Liver (tissue), 9 donors: ENCODE results near the gene PGAM2. TPM values are rescaled to one million over a fixed set of nuclear protein-coding genes. Genes with fewer than 3 reads are reported as not detected.

ENCODE experiments used
- DNase-seq: peaks from one replicate; pipeline ENCODE4 v3.0.0-alpha.2; 2017; ENCODE audit warnings: low spot score
- H3K27ac ChIP-seq, 2 donors: one replicate each; pipeline ENCODE4 v1.7.0; 2013; ENCODE audit warnings: inconsistent platforms in 2 of 2, low read length in 2 of 2, control low read depth in 1 of 2, low read depth in 1 of 2, mild to moderate bottlenecking in 1 of 2
- H3K27me3 ChIP-seq, 4 donors: one replicate each; pipeline versions ENCODE4 v1.6.1 to v1.7.0; 2013; ENCODE audit warnings: low read length in 3 of 4, inconsistent platforms in 1 of 4, mild to moderate bottlenecking in 1 of 4, moderate library complexity in 1 of 4; ENCODE audit not compliant: control insufficient read depth in 4 of 4, insufficient read depth in 4 of 4
- H3K36me3 ChIP-seq, 4 donors: one replicate each; pipeline versions ENCODE4 v1.6.1 to v1.7.0; 2013; ENCODE audit warnings: low read length in 3 of 4, mild to moderate bottlenecking in 3 of 4, low read depth in 1 of 4, moderate library complexity in 1 of 4; ENCODE audit not compliant: control insufficient read depth in 4 of 4, insufficient read depth in 3 of 4
- H3K4me1 ChIP-seq, 4 donors: one replicate each; pipeline versions ENCODE4 v1.6.1 to v1.7.0; 2013; ENCODE audit warnings: low read length in 3 of 4, mild to moderate bottlenecking in 3 of 4, moderate library complexity in 1 of 4; ENCODE audit not compliant: control insufficient read depth in 4 of 4, insufficient read depth in 4 of 4
- H3K4me3 ChIP-seq, 3 donors: one replicate each; pipeline versions ENCODE4 v1.6.1 to v1.7.0; 2013; ENCODE audit warnings: low read length in 3 of 3, control low read depth in 1 of 3, low read depth in 1 of 3, mild to moderate bottlenecking in 1 of 3
- H3K9ac ChIP-seq, 2 donors: one replicate each; pipeline ENCODE4 v1.7.0; 2013; ENCODE audit warnings: low read length in 2 of 2, mild to moderate bottlenecking in 2 of 2, moderate library complexity in 2 of 2, control low read depth in 1 of 2, low read depth in 1 of 2
- H3K9me3 ChIP-seq, 4 donors: one replicate each; pipeline versions ENCODE4 v1.6.1 to v1.7.0; 2013; ENCODE audit warnings: low read length in 3 of 4; ENCODE audit not compliant: control insufficient read depth in 4 of 4
- CTCF ChIP-seq: fragments of 150-350 bp; IDR thresholded peaks from 2 replicates; pipeline ENCODE4 v1.5.1; 2017; ENCODE audit warnings: improper control_type of control experiment, low read depth, low read length; ENCODE audit not compliant: missing input control
- EGR1 ChIP-seq, 2 donors: IDR thresholded peaks; 2 replicates each; pipeline ENCODE4 v1.6.1; 2016 to 2018; ENCODE audit warnings: antibody characterized with exemption in 2 of 2, low read depth in 2 of 2
- FOXA1 ChIP-seq: IDR thresholded peaks from 2 replicates; pipeline ENCODE4 v1.6.1; 2016; ENCODE audit warnings: antibody characterized with exemption
- FOXA2 ChIP-seq: IDR thresholded peaks from 2 replicates; pipeline ENCODE4 v1.6.1; 2016; ENCODE audit warnings: antibody characterized with exemption
- GABPA ChIP-seq, 2 donors: IDR thresholded peaks in 1 of 2; conservative IDR thresholded peaks in 1 of 2; 2 replicates each; pipeline ENCODE4 v1.6.1; 2016; ENCODE audit warnings: antibody characterized with exemption in 2 of 2, mild to moderate bottlenecking in 1 of 2, moderate library complexity in 1 of 2
- HNF4A ChIP-seq, 2 donors: conservative IDR thresholded peaks; 2 replicates each; pipeline ENCODE4 v1.6.1; 2016; ENCODE audit warnings: antibody characterized with exemption in 2 of 2, mild to moderate bottlenecking in 2 of 2
- HNF4G ChIP-seq: IDR thresholded peaks from 2 replicates; pipeline ENCODE4 v1.6.1; 2016; ENCODE audit warnings: antibody characterized with exemption
- JUND ChIP-seq, 2 donors: IDR thresholded peaks; 2 replicates each; pipeline ENCODE4 v1.6.1; 2016; ENCODE audit warnings: antibody characterized with exemption in 2 of 2
- MAX ChIP-seq: IDR thresholded peaks from 2 replicates; pipeline ENCODE4 v1.6.1; 2016; ENCODE audit warnings: antibody characterized with exemption
- RAD21 ChIP-seq, 2 donors: IDR thresholded peaks; 2 replicates each; pipeline ENCODE4 v1.6.1; 2016; ENCODE audit warnings: antibody characterized with exemption in 2 of 2, mild to moderate bottlenecking in 2 of 2
- SP1 ChIP-seq: IDR thresholded peaks from 2 replicates; pipeline ENCODE4 v1.6.1; 2018; ENCODE audit warnings: antibody characterized with exemption, mild to moderate bottlenecking
- TAF1 ChIP-seq: conservative IDR thresholded peaks from 2 replicates; pipeline ENCODE4 v1.6.1; 2016; ENCODE audit warnings: antibody characterized with exemption, mild to moderate bottlenecking
- YY1 ChIP-seq: IDR thresholded peaks from 2 replicates; pipeline ENCODE4 v1.6.1; 2016; ENCODE audit warnings: antibody characterized with exemption, mild to moderate bottlenecking
- WGBS: extraction: QIAGEN DNeasy Blood & Tissue Kit; methylation state at CpG from one replicate; pipeline ENCODE4 v1.1.7; 2013; 5-methylcytosine and 5-hydroxymethylcytosine counted together
- polyA plus RNA-seq, 2 donors: library from polyadenylated mRNA; stranded (reverse) in 1 of 2; unstranded in 1 of 2; fragments of 200-250 nt in 1 of 2; fragments of >200 nt in 1 of 2; fragmentation: Nextera tagmentation in 1 of 2; extraction: Ambion mirVana in 1 of 2; gene quantifications; one replicate each; pipeline versions ENCODE4 v1.2.1 to v1.2.3, GENCODE V29; 2013 to 2015
- total RNA-seq, 2 donors: library from RNA; depleted of rRNA; stranded (reverse); fragments of >200 nt; gene quantifications; one replicate each; pipeline ENCODE4 v1.2.3, GENCODE V29; 2014
- TF ChIP-seq, protein P1 (sequence below): IDR thresholded peaks from 2 replicates; pipeline ENCODE4 v1.6.1; 2016; ENCODE audit warnings: antibody characterized with exemption, mild to moderate bottlenecking
- TF ChIP-seq, protein P2 (sequence below): IDR thresholded peaks from 2 replicates; pipeline ENCODE4 v1.6.1; 2016; ENCODE audit warnings: antibody characterized with exemption
- donor health status: healthy.
- donor health status: healthy.
- donor health status: healthy.
- donor health status: healthy.
- donor health status: healthy.

Gene PGAM2
- total and polyA plus RNA-seq, 4 donors = 0.13 to 2.3 (median 0.49) TPM

- TF ChIP-seq HNF4G (no peak), CTCF (no peak), FOXA2 (no peak), HNF4A (conservative IDR thresholded peaks at IDR 0.05) (no peak), EGR1 (IDR thresholded peaks at IDR 0.05; ENCODE audit: low read depth in 2 of 2) (no peak), JUND (IDR thresholded peaks at IDR 0.05) (no peak)
- Histone ChIP-seq H3K9ac (no peak overlapping the region), H3K27ac (no peak overlapping the region), H3K4me1 (peaks cover 2 to 10% (median 6%) of the 10 kb centered on the region in 4 donors), H3K36me3 (peaks cover 12 to 38% (median 22%) of the 10 kb centered on the region in 4 donors), H3K27me3 (no peaks in the 10 kb centered on the region), H3K4me3 (no peak overlapping the region), H3K9me3 (no peaks in the 10 kb centered on the region)
- 94% methylated on average over 8 of the region's 8 CpGs for WGBS
- no peak for DNase-seq
These were observed 14.3 kb downstream of the PGAM2 start for GRCh38 chr7:44050915-44051560.

DNA sequence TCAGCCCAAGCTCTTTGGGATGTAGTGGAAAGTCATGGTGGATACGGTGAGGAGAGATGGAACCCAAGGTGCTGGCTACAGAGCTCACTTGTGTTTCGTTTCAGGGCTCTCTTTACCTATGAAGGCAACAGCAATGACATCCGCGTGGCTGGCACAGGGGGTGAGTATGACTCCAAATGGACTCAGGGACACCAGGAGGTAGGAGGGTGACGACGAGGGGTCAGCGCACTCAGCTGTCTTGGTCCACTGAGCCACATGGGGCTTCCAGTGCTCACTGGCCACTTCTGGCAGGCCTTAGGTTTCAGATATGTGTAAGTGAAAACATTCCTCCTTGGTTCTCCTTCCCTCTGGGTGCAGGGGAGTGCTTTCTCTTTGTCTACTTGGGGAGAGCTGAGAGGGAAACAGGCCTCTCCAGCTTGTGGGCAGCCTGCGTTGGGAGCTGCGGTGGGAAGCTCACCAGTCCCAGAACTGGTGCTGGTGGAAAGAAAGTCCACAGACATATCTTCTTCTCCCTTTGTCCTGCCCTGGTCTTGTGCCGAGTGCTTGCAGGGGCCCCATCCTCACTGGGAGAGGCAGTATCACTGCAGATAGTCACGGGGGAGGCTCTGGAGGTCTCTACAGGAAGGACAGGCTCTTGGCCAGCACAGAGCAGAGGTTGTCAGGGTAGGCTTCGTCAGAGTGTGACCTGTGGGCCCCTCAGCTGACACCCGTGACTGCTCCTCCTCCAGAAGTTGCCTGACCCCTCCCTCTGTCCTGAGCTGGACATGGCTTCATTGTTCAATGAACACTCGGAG lies 15.0 kb downstream of the PGAM2 start:
- Histone ChIP-seq H3K9me3 (no peaks in the 10 kb centered on the region), H3K36me3 (peaks cover 12 to 38% (median 20%) of the 10 kb centered on the region in 4 donors), H3K4me3 (no peak overlapping the region), H3K27ac (no peak overlapping the region), H3K27me3 (no peaks in the 10 kb centered on the region), H3K9ac (no peak overlapping the region), H3K4me1 (peaks cover 8 to 17% (median 12%) of the 10 kb centered on the region in 4 donors)
- DNase-seq = no peak
- WGBS = 95% methylated on average over 14 of the region's 14 CpGs
- TF ChIP-seq GABPA (IDR thresholded peaks at IDR 0.05 in 1 of 2, conservative IDR thresholded peaks at IDR 0.05 in 1 of 2) = no peak
- no peak for TF ChIP-seq CTCF
- TF ChIP-seq EGR1 (IDR thresholded peaks at IDR 0.05; ENCODE audit: low read depth in 2 of 2) = no peak
- TF ChIP-seq TAF1 = no peak
- no peak for TF ChIP-seq HNF4G
- TF ChIP-seq JUND (IDR thresholded peaks at IDR 0.05) = no peak

DNA sequence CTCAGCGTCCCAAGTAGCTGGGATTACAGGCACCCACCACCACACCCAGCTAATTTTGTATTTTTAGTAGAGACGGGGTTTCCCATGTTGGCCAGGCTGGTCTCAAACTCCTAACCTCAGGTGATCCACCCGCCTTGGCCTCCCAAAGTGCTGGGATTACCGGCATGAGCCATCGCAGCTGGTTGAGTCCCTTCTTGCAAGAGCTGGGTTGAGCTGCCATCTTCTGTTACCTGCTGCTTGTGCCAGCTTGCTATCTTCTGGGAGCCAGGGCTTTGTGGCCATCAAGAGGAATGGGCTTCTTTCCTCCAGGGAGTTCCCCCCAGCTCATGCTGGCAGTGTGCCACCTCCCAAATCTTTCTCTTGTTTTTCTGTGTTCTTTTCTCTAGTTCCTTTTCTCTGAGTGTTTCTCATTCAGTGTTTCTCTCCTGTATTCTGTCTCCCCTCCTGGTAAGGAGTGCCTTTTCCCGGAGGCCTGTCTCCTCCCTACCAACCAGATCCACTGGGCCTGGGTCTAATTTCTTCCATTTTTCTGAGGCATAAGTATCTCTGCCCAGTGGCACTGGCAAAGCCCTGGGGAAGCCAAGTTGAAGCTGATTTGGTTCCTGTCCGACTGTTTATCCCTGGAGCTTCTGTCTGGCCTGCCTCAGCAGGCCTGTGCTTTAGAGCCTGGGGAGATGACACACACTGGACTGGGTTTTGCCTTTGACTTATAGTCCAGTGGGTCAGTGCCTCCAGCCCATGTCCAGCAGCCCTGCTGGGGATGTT lies 17.2 kb downstream of the PGAM2 start:
- no peak overlapping the region for H3K9ac ChIP-seq
- H3K27me3 ChIP-seq = no peaks in the 10 kb centered on the region
- no peak overlapping the region for H3K27ac ChIP-seq
- peaks cover 8 to 31% (median 23%) of the 10 kb centered on the region in 4 donors for H3K4me1 ChIP-seq
- 96% methylated on average over 7 of the region's 7 CpGs for WGBS
- H3K9me3 ChIP-seq = no peaks in the 10 kb centered on the region
- H3K4me3 ChIP-seq = no peak overlapping the region
- peaks cover 12 to 32% (median 17%) of the 10 kb centered on the region in 4 donors for H3K36me3 ChIP-seq
- no peak for DNase-seq
- TF ChIP-seq FOXA1 (no peak), TAF1 (no peak), MAX (no peak), FOXA2 (no peak), YY1 (no peak), EGR1 (IDR thresholded peaks at IDR 0.05; ENCODE audit: low read depth in 2 of 2) (no peak), RAD21 (IDR thresholded peaks at IDR 0.05) (no peak), JUND (IDR thresholded peaks at IDR 0.05) (no peak), GABPA (IDR thresholded peaks at IDR 0.05 in 1 of 2, conservative IDR thresholded peaks at IDR 0.05 in 1 of 2) (no peak), HNF4G (no peak), SP1 (no peak)
- TF ChIP-seq, protein P1, sequence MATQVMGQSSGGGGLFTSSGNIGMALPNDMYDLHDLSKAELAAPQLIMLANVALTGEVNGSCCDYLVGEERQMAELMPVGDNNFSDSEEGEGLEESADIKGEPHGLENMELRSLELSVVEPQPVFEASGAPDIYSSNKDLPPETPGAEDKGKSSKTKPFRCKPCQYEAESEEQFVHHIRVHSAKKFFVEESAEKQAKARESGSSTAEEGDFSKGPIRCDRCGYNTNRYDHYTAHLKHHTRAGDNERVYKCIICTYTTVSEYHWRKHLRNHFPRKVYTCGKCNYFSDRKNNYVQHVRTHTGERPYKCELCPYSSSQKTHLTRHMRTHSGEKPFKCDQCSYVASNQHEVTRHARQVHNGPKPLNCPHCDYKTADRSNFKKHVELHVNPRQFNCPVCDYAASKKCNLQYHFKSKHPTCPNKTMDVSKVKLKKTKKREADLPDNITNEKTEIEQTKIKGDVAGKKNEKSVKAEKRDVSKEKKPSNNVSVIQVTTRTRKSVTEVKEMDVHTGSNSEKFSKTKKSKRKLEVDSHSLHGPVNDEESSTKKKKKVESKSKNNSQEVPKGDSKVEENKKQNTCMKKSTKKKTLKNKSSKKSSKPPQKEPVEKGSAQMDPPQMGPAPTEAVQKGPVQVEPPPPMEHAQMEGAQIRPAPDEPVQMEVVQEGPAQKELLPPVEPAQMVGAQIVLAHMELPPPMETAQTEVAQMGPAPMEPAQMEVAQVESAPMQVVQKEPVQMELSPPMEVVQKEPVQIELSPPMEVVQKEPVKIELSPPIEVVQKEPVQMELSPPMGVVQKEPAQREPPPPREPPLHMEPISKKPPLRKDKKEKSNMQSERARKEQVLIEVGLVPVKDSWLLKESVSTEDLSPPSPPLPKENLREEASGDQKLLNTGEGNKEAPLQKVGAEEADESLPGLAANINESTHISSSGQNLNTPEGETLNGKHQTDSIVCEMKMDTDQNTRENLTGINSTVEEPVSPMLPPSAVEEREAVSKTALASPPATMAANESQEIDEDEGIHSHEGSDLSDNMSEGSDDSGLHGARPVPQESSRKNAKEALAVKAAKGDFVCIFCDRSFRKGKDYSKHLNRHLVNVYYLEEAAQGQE = no peak
- TF ChIP-seq, protein P2, sequence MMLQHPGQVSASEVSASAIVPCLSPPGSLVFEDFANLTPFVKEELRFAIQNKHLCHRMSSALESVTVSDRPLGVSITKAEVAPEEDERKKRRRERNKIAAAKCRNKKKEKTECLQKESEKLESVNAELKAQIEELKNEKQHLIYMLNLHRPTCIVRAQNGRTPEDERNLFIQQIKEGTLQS = no peak
